SK-N-SH (cell line): ENCODE data around the gene SOX18. TPM values are rescaled to one million over a fixed set of nuclear protein-coding genes. Genes with fewer than 3 reads are reported as not detected.

Source experiments
- CTCF ChIA-PET: fragments of 300-600, 350-600 bp; formaldehyde crosslinking; extraction: SDS; loops from one replicate; lab custom pipeline; 2021; lab: Yijun Ruan, JAX
- POLR2A ChIA-PET: fragments of 350-600 bp; sonication (Branson Sonifier 250); formaldehyde crosslinking; extraction: SDS; loops from one replicate; lab custom pipeline; 2020; ENCODE audit warnings: antibody characterized with exemption, inconsistent platforms; lab: Yijun Ruan, JAX
- DNase-seq: peaks from one replicate; pipeline ENCODE4 v3.0.0; 2012
- H2AFZ ChIP-seq: fragments of 200-600 bp; sonication (generic); 2 replicates; pipeline ENCODE4 v1.8.1; 2016; ENCODE audit warnings: antibody characterized with exemption, mild to moderate bottlenecking, low read depth
- H3F3A ChIP-seq: fragments of 200-600 bp; sonication (generic); replicated peaks from 2 replicates; pipeline ENCODE3; 2016; ENCODE audit warnings: antibody characterized with exemption, mild to moderate bottlenecking; ENCODE audit not compliant: insufficient read depth
- H3K27ac ChIP-seq, 2 experiments: fragments of 200-500 bp in 1 of 2; fragments of 200-600 bp in 1 of 2; sonication (Bioruptor generic) in 1 of 2; sonication (generic), shearing (Covaris generic) in 1 of 2; 2 replicates each; pipeline versions ENCODE4 v1.5.1 to v1.6.1; 2014 to 2016; ENCODE audit warnings: low read depth in 2 of 2, inconsistent platforms in 1 of 2, low read length in 1 of 2, mild to moderate bottlenecking in 1 of 2, mixed read lengths in 1 of 2
- H3K27me3 ChIP-seq: fragments of 200-600 bp; sonication (generic), shearing (Covaris generic); 2 replicates; pipeline ENCODE4 v1.6.1; 2016; ENCODE audit warnings: mixed run types; ENCODE audit not compliant: insufficient read depth
- H3K36me3 ChIP-seq, 2 experiments: fragments of 200-500 bp in 1 of 2; fragments of 200-600 bp in 1 of 2; sonication (Bioruptor generic) in 1 of 2; sonication (generic) in 1 of 2; replicated peaks in 1 of 2; 2 replicates each; pipeline versions ENCODE3 to v1.5.1; 2014 to 2016; ENCODE audit warnings: low read length in 1 of 2, mild to moderate bottlenecking in 1 of 2; ENCODE audit not compliant: insufficient read depth in 2 of 2, control insufficient read depth in 1 of 2
- H3K4me1 ChIP-seq, 2 experiments: fragments of 200-500 bp in 1 of 2; fragments of 200-600 bp in 1 of 2; sonication (Bioruptor generic) in 1 of 2; sonication (generic), shearing (Covaris generic) in 1 of 2; 2 replicates each; pipeline versions ENCODE4 v1.5.1 to v1.6.1; 2014 to 2016; ENCODE audit warnings: low read depth in 1 of 2, low read length in 1 of 2, mixed run types in 1 of 2; ENCODE audit not compliant: insufficient read depth in 2 of 2, control insufficient read depth in 1 of 2
- H3K4me2 ChIP-seq: fragments of 200-600 bp; sonication (generic), shearing (Covaris generic); 2 replicates; pipeline ENCODE4 v1.6.1; 2017; ENCODE audit warnings: mixed run types
- H3K4me3 ChIP-seq, 2 experiments: fragments of 200-500 bp in 1 of 2; fragments of 200-600 bp in 1 of 2; sonication (Bioruptor generic) in 1 of 2; sonication (generic), shearing (Covaris generic) in 1 of 2; 2 replicates each; pipeline versions ENCODE4 v1.5.1 to v1.8.1; 2014 to 2016; ENCODE audit warnings: low read depth in 2 of 2, inconsistent platforms in 1 of 2, low read length in 1 of 2, mild to moderate bottlenecking in 1 of 2, mixed read lengths in 1 of 2, moderate library complexity in 1 of 2
- H3K79me2 ChIP-seq: fragments of 200-600 bp; sonication (generic); 2 replicates; pipeline ENCODE4 v1.8.1; 2017; ENCODE audit warnings: mild to moderate bottlenecking; ENCODE audit not compliant: insufficient read depth
- H3K9ac ChIP-seq: fragments of 200-600 bp; sonication (generic); 2 replicates; pipeline ENCODE4 v1.6.1; 2017; ENCODE audit warnings: mixed run types
- H3K9me2 ChIP-seq: fragments of 200-600 bp; sonication (generic); 2 replicates; pipeline ENCODE4 v1.6.1; 2017; ENCODE audit warnings: mixed run types
- H3K9me3 ChIP-seq: fragments of 200-600 bp; sonication (generic); 2 replicates; pipeline ENCODE4 v1.6.1; 2017; ENCODE audit warnings: mixed run types, mild to moderate bottlenecking, moderate library complexity
- H4K20me1 ChIP-seq: fragments of 200-600 bp; sonication (generic); 2 replicates; pipeline ENCODE4 v1.6.1; 2017; ENCODE audit warnings: mild to moderate bottlenecking, mixed run types; ENCODE audit not compliant: insufficient read depth
- CTCF ChIP-seq: fragments of 200-600 bp; sonication (generic); IDR thresholded peaks from 2 replicates; pipeline ENCODE4 v1.6.1; 2017; ENCODE audit warnings: antibody characterized with exemption, mild to moderate bottlenecking, moderate library complexity
- EZH2phosphoT487 ChIP-seq: fragments of 200-600 bp; sonication (generic); IDR thresholded peaks from 2 replicates; pipeline ENCODE4 v1.6.1; 2017; ENCODE audit warnings: low read depth, mixed run types, mild to moderate bottlenecking, antibody characterized with exemption, moderate library complexity, borderline replicate concordance
- FOSL2 ChIP-seq: IDR thresholded peaks from 2 replicates; pipeline ENCODE4 v1.4.0; 2012; ENCODE audit warnings: low read depth, mild to moderate bottlenecking, moderate library complexity, borderline replicate concordance
- FOXJ3 ChIP-seq: sonication (generic); formaldehyde crosslinking; IDR thresholded peaks from 2 replicates; pipeline ENCODE4 v1.5.1; 2020; ENCODE audit warnings: mild to moderate bottlenecking, missing genetic modification reagents
- FOXM1 ChIP-seq: IDR thresholded peaks from 2 replicates; pipeline ENCODE4 v1.4.0; 2012; ENCODE audit warnings: low read depth, mild to moderate bottlenecking
- GABPA ChIP-seq: IDR thresholded peaks from 2 replicates; pipeline ENCODE4 v1.4.0; 2012; ENCODE audit warnings: low read depth, mild to moderate bottlenecking
- GATA2 ChIP-seq: sonication (generic); formaldehyde crosslinking; IDR thresholded peaks from 2 replicates; pipeline ENCODE4 v1.5.0; 2020; ENCODE audit warnings: mild to moderate bottlenecking, missing genetic modification reagents
- MEF2A ChIP-seq: IDR thresholded peaks from 2 replicates; pipeline ENCODE4 v1.4.0; 2012; ENCODE audit warnings: low read depth, borderline replicate concordance
- REST ChIP-seq: IDR thresholded peaks from 2 replicates; pipeline ENCODE4 v1.6.1; 2012; ENCODE audit warnings: mild to moderate bottlenecking, low read depth, low read length, moderate library complexity
- RFX5 ChIP-seq: IDR thresholded peaks from 2 replicates; pipeline ENCODE4 v1.6.1; 2012; ENCODE audit warnings: mild to moderate bottlenecking, improper control_type of control experiment, low read length
- USF2 ChIP-seq: fragments of 150-350 bp; IDR thresholded peaks from 2 replicates; pipeline ENCODE4 v1.6.1; 2017; ENCODE audit warnings: antibody characterized with exemption, low read length, low read depth, borderline replicate concordance
- WGBS: methylation state at CpG from one replicate; pipeline ENCODE4 v1.1.6; 2017; ENCODE audit warnings: low lambda C conversion rate; 5-methylcytosine and 5-hydroxymethylcytosine counted together
- polyA plus RNA-seq, 3 experiments: library from polyadenylated mRNA; depleted of rRNA; stranded (reverse); fragments of >200 nt; gene quantifications; 2 replicates each; pipeline ENCODE4 v1.2.3, GENCODE V29; 2012
- TF ChIP-seq, protein P1 (sequence below): IDR thresholded peaks from 2 replicates; pipeline ENCODE4; 2012
- TF ChIP-seq, protein P2 (sequence below): IDR thresholded peaks from 2 replicates; pipeline ENCODE4 v1.4.0; 2012; ENCODE audit warnings: low read depth, borderline replicate concordance
- TF ChIP-seq, protein P3 (sequence below): IDR thresholded peaks from 2 replicates; pipeline ENCODE4 v1.4.0; 2012; ENCODE audit warnings: low read depth

Gene SOX18
- polyA plus RNA-seq, 1 of the 3 experiments (the other 2 are of a cell fraction): not detected

GRCh38 chr20:64041040-64041780 is 8.2 kb downstream of the SOX18 start:
- Histone ChIP-seq H3K4me3 (no peak overlapping the region), H3K9me2 (no peaks in the 10 kb centered on the region), H3K9me3 (no peaks in the 10 kb centered on the region), H3K9ac (no peak overlapping the region), H3K4me2 (no peak overlapping the region), H4K20me1 (0 out of 2 replicates have a peak, but pooled peaks cover 4% of the 10 kb centered on the region), H3K4me1 (peaks cover 0 to 13% of the 10 kb centered on the region in 2 experiments; a peak in 1 of 4 replicates), H3K27me3 (peaks cover 4% of the 10 kb centered on the region), H3K27ac (no peak overlapping the region), H3K36me3 (no peaks in the 10 kb centered on the region), H3F3A (peaks cover 10% of the 10 kb centered on the region), H3K79me2 (no peaks in the 10 kb centered on the region), H2AFZ (no peak overlapping the region)
- 42% methylated on average over 8 of the region's 15 CpGs for WGBS
- TF ChIP-seq REST: no peak
- TF ChIP-seq CTCF: no peak
- TF ChIP-seq MEF2A: no peak
- TF ChIP-seq RFX5: no peak
- no peak for TF ChIP-seq FOXJ3
- TF ChIP-seq, protein P1, sequence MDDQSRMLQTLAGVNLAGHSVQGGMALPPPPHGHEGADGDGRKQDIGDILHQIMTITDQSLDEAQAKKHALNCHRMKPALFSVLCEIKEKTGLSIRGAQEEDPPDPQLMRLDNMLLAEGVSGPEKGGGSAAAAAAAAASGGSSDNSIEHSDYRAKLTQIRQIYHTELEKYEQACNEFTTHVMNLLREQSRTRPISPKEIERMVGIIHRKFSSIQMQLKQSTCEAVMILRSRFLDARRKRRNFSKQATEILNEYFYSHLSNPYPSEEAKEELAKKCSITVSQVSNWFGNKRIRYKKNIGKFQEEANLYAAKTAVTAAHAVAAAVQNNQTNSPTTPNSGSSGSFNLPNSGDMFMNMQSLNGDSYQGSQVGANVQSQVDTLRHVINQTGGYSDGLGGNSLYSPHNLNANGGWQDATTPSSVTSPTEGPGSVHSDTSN: no peak
- no peak for TF ChIP-seq EZH2phosphoT487
- TF ChIP-seq FOXM1: no peak
- no peak for TF ChIP-seq GATA2 (CRISPR knock-in tag)
- TF ChIP-seq, protein P2, sequence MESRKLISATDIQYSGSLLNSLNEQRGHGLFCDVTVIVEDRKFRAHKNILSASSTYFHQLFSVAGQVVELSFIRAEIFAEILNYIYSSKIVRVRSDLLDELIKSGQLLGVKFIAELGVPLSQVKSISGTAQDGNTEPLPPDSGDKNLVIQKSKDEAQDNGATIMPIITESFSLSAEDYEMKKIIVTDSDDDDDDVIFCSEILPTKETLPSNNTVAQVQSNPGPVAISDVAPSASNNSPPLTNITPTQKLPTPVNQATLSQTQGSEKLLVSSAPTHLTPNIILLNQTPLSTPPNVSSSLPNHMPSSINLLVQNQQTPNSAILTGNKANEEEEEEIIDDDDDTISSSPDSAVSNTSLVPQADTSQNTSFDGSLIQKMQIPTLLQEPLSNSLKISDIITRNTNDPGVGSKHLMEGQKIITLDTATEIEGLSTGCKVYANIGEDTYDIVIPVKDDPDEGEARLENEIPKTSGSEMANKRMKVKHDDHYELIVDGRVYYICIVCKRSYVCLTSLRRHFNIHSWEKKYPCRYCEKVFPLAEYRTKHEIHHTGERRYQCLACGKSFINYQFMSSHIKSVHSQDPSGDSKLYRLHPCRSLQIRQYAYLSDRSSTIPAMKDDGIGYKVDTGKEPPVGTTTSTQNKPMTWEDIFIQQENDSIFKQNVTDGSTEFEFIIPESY: no peak
- no peak for TF ChIP-seq FOSL2
- no peak for TF ChIP-seq GABPA
- TF ChIP-seq USF2: no peak
- TF ChIP-seq, protein P3, sequence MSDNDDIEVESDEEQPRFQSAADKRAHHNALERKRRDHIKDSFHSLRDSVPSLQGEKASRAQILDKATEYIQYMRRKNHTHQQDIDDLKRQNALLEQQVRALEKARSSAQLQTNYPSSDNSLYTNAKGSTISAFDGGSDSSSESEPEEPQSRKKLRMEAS: no peak
- ChIA-PET CTCF (interaction anchor here (0.8 to 7.7 kb wide), 10 partner anchors 12 to 503 kb away, joined by 3 to 74 read pairs (median 9); partner anchors contain the start of genes LKAAEAR1, PRPF6 and SAMD10), POLR2A (interaction anchor here (0.9 kb wide), 1 partner anchor 61 kb away, joined by 4 read pairs; the partner anchor contains the start of gene PRPF6)
- DNase-seq: no peak
